ENCODE results near the gene BTBD9. TPM values are rescaled to one million over a fixed set of nuclear protein-coding genes. Genes with fewer than 3 reads are reported as not detected.

The BTBD9 gene
- total RNA-seq, 1 experiment from 2014 or later: 10.8 TPM

- Histone ChIP-seq H2AFZ (no peak overlapping the region), H3K9me2 (ENCODE audit: insufficient read depth) (no peaks in the 10 kb centered on the region), H3K9me3 (ENCODE audit: insufficient read depth, low read depth) (no peaks in the 10 kb centered on the region), H3K4me3 (no peak overlapping the region), H3K79me2 (ENCODE audit: low read depth) (no peaks in the 10 kb centered on the region), H3K36me3 (ENCODE audit: low read depth) (no peaks in the 10 kb centered on the region), H3K27me3 (ENCODE audit: insufficient read depth, low read depth) (no peaks in the 10 kb centered on the region), H3K27ac (no peak overlapping the region), H3K4me2 (no peak overlapping the region), H3K4me1 (replicated peaks; ENCODE audit: insufficient read depth) (no peaks in the 10 kb centered on the region), H3F3A (ENCODE audit: insufficient read depth, low read depth) (no peaks in the 10 kb centered on the region), H4K20me1 (ENCODE audit: insufficient read depth) (no peaks in the 10 kb centered on the region; the same call in 1 of the 2 replicates)
- TF ChIP-seq CTCF (conservative IDR thresholded peaks at IDR 0.05) (no peak), EZH2 (IDR thresholded peaks at IDR 0.05; ENCODE audit: low read depth) (no peak)
- no TSS peak for BruUV-seq (replicated peaks)
- POLR2A ChIA-PET (ENCODE audit: unreplicated experiment): no interaction called here
- intact Hi-C loops (cut with micrococcal nuclease; ENCODE audit: unreplicated experiment): no loop called here
- CTCF ChIA-PET: interaction anchor here (0.7 kb wide), 1 partner anchor 310 kb away, joined by 3 read pairs; no protein-coding TSS in a partner anchor
- no peak for DNase-seq
These were observed 467.6 kb downstream of the BTBD9 start for GRCh38 chr6:38171997-38172738.

GRCh38 chr6:38170666-38171355, 468.9 kb downstream of the BTBD9 start:
- TF ChIP-seq CTCF (conservative IDR thresholded peaks at IDR 0.05): no peak
- TF ChIP-seq EZH2 (IDR thresholded peaks at IDR 0.05; ENCODE audit: low read depth): no peak
- no peaks in the 10 kb centered on the region for H3K9me3 ChIP-seq (ENCODE audit: insufficient read depth, low read depth)
- ChIA-PET CTCF (no interaction called here), POLR2A (ENCODE audit: unreplicated experiment) (no interaction called here)
- no peaks in the 10 kb centered on the region for H3K79me2 ChIP-seq (ENCODE audit: low read depth)
- H2AFZ ChIP-seq: no peak overlapping the region
- H3K4me1 ChIP-seq (replicated peaks; ENCODE audit: insufficient read depth): no peaks in the 10 kb centered on the region
- no peaks in the 10 kb centered on the region for H3F3A ChIP-seq (ENCODE audit: insufficient read depth, low read depth)
- no TSS peak for BruUV-seq (replicated peaks)
- no peaks in the 10 kb centered on the region; the same call in 1 of the 2 replicates for H4K20me1 ChIP-seq (ENCODE audit: insufficient read depth)
- H3K4me2 ChIP-seq: no peak overlapping the region
- no peak for DNase-seq
- no peaks in the 10 kb centered on the region for H3K36me3 ChIP-seq (ENCODE audit: low read depth)
- intact Hi-C loops (cut with micrococcal nuclease; ENCODE audit: unreplicated experiment): no loop called here
- H3K27me3 ChIP-seq (ENCODE audit: insufficient read depth, low read depth): no peaks in the 10 kb centered on the region
- H3K27ac ChIP-seq: no peak overlapping the region
- H3K4me3 ChIP-seq: no peak overlapping the region
- H3K9me2 ChIP-seq (ENCODE audit: insufficient read depth): no peaks in the 10 kb centered on the region

GRCh38 chr6:38169977-38170526, 469.7 kb downstream of the BTBD9 start:
- Histone ChIP-seq H3K4me1 (replicated peaks; ENCODE audit: insufficient read depth) (no peaks in the 10 kb centered on the region), H3K9me3 (ENCODE audit: insufficient read depth, low read depth) (no peaks in the 10 kb centered on the region)

More at GRCh38 chr6:38169977-38170526, 469.7 kb downstream of the BTBD9 start:
- DNase-seq: no peak
- BruUV-seq (replicated peaks): no TSS peak
- H3K27ac ChIP-seq: no peak overlapping the region
- TF ChIP-seq EZH2 (IDR thresholded peaks at IDR 0.05; ENCODE audit: low read depth): no peak
- no peak for TF ChIP-seq CTCF (conservative IDR thresholded peaks at IDR 0.05)
- H3K36me3 ChIP-seq (ENCODE audit: low read depth): no peaks in the 10 kb centered on the region
- CTCF ChIA-PET: no interaction called here
- H3K27me3 ChIP-seq (ENCODE audit: insufficient read depth, low read depth): no peaks in the 10 kb centered on the region
- H3K4me2 ChIP-seq: no peak overlapping the region
- no peaks in the 10 kb centered on the region for H3F3A ChIP-seq (ENCODE audit: insufficient read depth, low read depth)
- no peak overlapping the region for H3K4me3 ChIP-seq
- no peaks in the 10 kb centered on the region for H3K79me2 ChIP-seq (ENCODE audit: low read depth)
- intact Hi-C loops (cut with micrococcal nuclease; ENCODE audit: unreplicated experiment): no loop called here
- POLR2A ChIA-PET (ENCODE audit: unreplicated experiment): no interaction called here
- H4K20me1 ChIP-seq (ENCODE audit: insufficient read depth): no peaks in the 10 kb centered on the region; the same call in 1 of the 2 replicates
- H3K9me2 ChIP-seq (ENCODE audit: insufficient read depth): no peaks in the 10 kb centered on the region
- H2AFZ ChIP-seq: no peak overlapping the region

All from PC-9 (cell line).